Panc1 (cell line): Measurements from ENCODE around the gene TMEM266. TPM values are rescaled to one million over a fixed set of nuclear protein-coding genes. Genes with fewer than 3 reads are reported as not detected.
A peak's percentile ranks its signal among the peaks of the same experiment; 100 is the strongest.

ENCODE experiments used
- ATAC-seq: fragments of 200-7000 bp; cut with Tn5 transposase; 2 replicates; pipeline ENCODE4 v1.9.1; 2020; ENCODE audit warnings: mild to moderate bottlenecking, moderate library complexity
- BruUV-seq: library from RNA; stranded (reverse); fragments of 400-500 nt; replicated peaks from 2 replicates; lab custom pipeline; 2021; lab: Mats Ljungman, UMichigan
- CTCF ChIA-PET: fragments of 300-600 bp; sonication (Branson Sonifier 250); formaldehyde crosslinking; loops from one replicate; lab custom pipeline; 2022; ENCODE audit warnings: antibody characterized with exemption; lab: Charles Lee
- POLR2A ChIA-PET: fragments of 300-600 bp; sonication (Branson Sonifier 250); formaldehyde crosslinking; loops from one replicate; lab custom pipeline; 2022; ENCODE audit warnings: antibody characterized with exemption; lab: Charles Lee
- DNase-seq: peaks from one replicate; pipeline ENCODE4 v3.0.0-alpha.2; 2010; ENCODE audit warnings: low read depth, low spot score
- H3K27ac ChIP-seq: 2 replicates; pipeline ENCODE4 v1.5.1; 2011; ENCODE audit warnings: mild to moderate bottlenecking, low read length, inconsistent platforms
- H3K27me3 ChIP-seq: fragments of 200-500 bp; sonication (Bioruptor generic); 2 replicates; pipeline ENCODE4 v1.6.0; 2014; ENCODE audit warnings: low read length, inconsistent platforms; ENCODE audit not compliant: control insufficient read depth, insufficient read depth
- H3K36me3 ChIP-seq: fragments of 200-500 bp; sonication (Bioruptor generic); 2 replicates; pipeline ENCODE4 v1.5.1; 2014; ENCODE audit warnings: inconsistent platforms, mild to moderate bottlenecking, low read length, moderate library complexity; ENCODE audit not compliant: control insufficient read depth, insufficient read depth
- H3K4me1 ChIP-seq: 2 replicates; pipeline ENCODE4 v1.5.1; 2011; ENCODE audit warnings: inconsistent platforms, mild to moderate bottlenecking, low read length, moderate library complexity; ENCODE audit not compliant: control insufficient read depth, insufficient read depth
- H3K4me3 ChIP-seq, 2 experiments: 2 replicates each; pipeline ENCODE4 v1.5.1; 2011 to 2012; ENCODE audit warnings: low read depth in 2 of 2, low read length in 2 of 2, mild to moderate bottlenecking in 2 of 2, inconsistent platforms in 1 of 2, moderate library complexity in 1 of 2
- H3K9me3 ChIP-seq: fragments of 200-500 bp; sonication (Bioruptor generic); 2 replicates; pipeline ENCODE4 v1.5.1; 2014; ENCODE audit warnings: low read depth, mild to moderate bottlenecking, inconsistent platforms, low read length, moderate library complexity; ENCODE audit not compliant: control insufficient read depth, insufficient read depth
- POLR2AphosphoS5 ChIP-seq: IDR thresholded peaks from 2 replicates; pipeline ENCODE4 v1.6.1; 2012; ENCODE audit warnings: mild to moderate bottlenecking, low read depth, low read length, moderate library complexity
- SIN3A ChIP-seq: IDR thresholded peaks from 2 replicates; pipeline ENCODE4 v1.6.1; 2012; ENCODE audit warnings: low read depth, mild to moderate bottlenecking, low read length, moderate library complexity, borderline replicate concordance; ENCODE audit not compliant: insufficient read depth
- TCF7L2 ChIP-seq: IDR thresholded peaks from 2 replicates; pipeline ENCODE4 v1.6.1; 2011; ENCODE audit warnings: mild to moderate bottlenecking, low read depth, low read length, inconsistent platforms
- in situ Hi-C: cut with HindIII; loops from 2 replicates; pipeline ENCODE4 v1.10.0; 2016; ENCODE audit warnings: low sequenced_read_pairs, low pct_unique_long_range_greater_than_20kb
- intact Hi-C: fragments of 100-400 bp; cut with micrococcal nuclease; formaldehyde crosslinking; loops from one replicate; pipeline ENCODE4 v1.10.0; 2022; ENCODE audit not compliant: unreplicated experiment
- total RNA-seq: library from RNA; stranded (reverse); gene quantifications from one replicate; pipeline ENCODE4 v1.2.1, GENCODE V29; 2021; ENCODE audit not compliant: unreplicated experiment
- TF ChIP-seq, protein P1 (sequence below): fragments of 450-650 bp; IDR thresholded peaks from 2 replicates; pipeline ENCODE4 v1.5.1; 2017; ENCODE audit warnings: mild to moderate bottlenecking
- TF ChIP-seq, protein P2 (sequence below), 2 experiments: IDR thresholded peaks; 2 replicates each; pipeline ENCODE4 v1.6.1; 2011 to 2012; ENCODE audit warnings: low read depth in 2 of 2, control low read depth in 1 of 2, low read length in 1 of 2, mild to moderate bottlenecking in 1 of 2, moderate library complexity in 1 of 2; ENCODE audit not compliant: insufficient read depth in 1 of 2

The TMEM266 gene
- total RNA-seq, 1 experiment from 2014 or later = 0.21 TPM

DNA sequence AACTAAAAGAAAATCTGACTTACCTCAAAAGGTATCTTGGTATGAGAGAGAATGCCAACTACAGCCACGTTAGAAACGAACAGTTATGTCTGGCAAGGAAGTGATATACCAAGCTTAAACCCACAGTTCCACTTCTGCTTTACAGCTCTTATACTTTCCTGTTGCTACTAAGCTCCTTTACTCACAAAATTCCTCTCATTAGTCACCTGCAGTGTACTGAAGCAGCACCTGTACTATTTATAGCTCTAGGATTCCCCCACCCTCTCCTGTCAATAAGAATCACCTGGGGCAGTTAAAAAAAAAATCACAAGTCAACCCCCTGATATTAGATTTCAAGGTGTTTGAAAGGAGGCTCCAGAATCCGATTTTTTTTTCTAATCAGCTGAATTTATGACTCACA, 2.9 kb upstream of the TMEM266 start:
- H3K27me3 ChIP-seq = peaks cover 32% of the 10 kb centered on the region
- peaks cover 15% of the 10 kb centered on the region for H3K4me1 ChIP-seq
- in situ Hi-C loops = no loop called here
- H3K9me3 ChIP-seq = no peaks in the 10 kb centered on the region
- H3K27ac ChIP-seq = no peak overlapping the region
- H3K4me3 ChIP-seq = peak overlapping the region in 1 of 2 experiments; percentile 9; a peak in 2 of 4 replicates
- TF ChIP-seq SIN3A (no peak), TCF7L2 (no peak), POLR2AphosphoS5 (no peak)
- TF ChIP-seq, protein P1, sequence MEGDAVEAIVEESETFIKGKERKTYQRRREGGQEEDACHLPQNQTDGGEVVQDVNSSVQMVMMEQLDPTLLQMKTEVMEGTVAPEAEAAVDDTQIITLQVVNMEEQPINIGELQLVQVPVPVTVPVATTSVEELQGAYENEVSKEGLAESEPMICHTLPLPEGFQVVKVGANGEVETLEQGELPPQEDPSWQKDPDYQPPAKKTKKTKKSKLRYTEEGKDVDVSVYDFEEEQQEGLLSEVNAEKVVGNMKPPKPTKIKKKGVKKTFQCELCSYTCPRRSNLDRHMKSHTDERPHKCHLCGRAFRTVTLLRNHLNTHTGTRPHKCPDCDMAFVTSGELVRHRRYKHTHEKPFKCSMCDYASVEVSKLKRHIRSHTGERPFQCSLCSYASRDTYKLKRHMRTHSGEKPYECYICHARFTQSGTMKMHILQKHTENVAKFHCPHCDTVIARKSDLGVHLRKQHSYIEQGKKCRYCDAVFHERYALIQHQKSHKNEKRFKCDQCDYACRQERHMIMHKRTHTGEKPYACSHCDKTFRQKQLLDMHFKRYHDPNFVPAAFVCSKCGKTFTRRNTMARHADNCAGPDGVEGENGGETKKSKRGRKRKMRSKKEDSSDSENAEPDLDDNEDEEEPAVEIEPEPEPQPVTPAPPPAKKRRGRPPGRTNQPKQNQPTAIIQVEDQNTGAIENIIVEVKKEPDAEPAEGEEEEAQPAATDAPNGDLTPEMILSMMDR = no peak
- TF ChIP-seq, protein P2, sequence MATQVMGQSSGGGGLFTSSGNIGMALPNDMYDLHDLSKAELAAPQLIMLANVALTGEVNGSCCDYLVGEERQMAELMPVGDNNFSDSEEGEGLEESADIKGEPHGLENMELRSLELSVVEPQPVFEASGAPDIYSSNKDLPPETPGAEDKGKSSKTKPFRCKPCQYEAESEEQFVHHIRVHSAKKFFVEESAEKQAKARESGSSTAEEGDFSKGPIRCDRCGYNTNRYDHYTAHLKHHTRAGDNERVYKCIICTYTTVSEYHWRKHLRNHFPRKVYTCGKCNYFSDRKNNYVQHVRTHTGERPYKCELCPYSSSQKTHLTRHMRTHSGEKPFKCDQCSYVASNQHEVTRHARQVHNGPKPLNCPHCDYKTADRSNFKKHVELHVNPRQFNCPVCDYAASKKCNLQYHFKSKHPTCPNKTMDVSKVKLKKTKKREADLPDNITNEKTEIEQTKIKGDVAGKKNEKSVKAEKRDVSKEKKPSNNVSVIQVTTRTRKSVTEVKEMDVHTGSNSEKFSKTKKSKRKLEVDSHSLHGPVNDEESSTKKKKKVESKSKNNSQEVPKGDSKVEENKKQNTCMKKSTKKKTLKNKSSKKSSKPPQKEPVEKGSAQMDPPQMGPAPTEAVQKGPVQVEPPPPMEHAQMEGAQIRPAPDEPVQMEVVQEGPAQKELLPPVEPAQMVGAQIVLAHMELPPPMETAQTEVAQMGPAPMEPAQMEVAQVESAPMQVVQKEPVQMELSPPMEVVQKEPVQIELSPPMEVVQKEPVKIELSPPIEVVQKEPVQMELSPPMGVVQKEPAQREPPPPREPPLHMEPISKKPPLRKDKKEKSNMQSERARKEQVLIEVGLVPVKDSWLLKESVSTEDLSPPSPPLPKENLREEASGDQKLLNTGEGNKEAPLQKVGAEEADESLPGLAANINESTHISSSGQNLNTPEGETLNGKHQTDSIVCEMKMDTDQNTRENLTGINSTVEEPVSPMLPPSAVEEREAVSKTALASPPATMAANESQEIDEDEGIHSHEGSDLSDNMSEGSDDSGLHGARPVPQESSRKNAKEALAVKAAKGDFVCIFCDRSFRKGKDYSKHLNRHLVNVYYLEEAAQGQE (IDR thresholded peaks at IDR 0.05; ENCODE audit: insufficient read depth in 1 of 2, low read depth in 2 of 2, low read length in 1 of 2) = no peak
- ATAC-seq (no peak), DNase-seq (no peak)
- H3K36me3 ChIP-seq = no peaks in the 10 kb centered on the region
- POLR2A ChIA-PET = no interaction called here
- BruUV-seq = no TSS peak
- intact Hi-C loops = no loop called here
- CTCF ChIA-PET = interaction anchor here (0.7 to 2.2 kb wide), 3 partner anchors 70 to 96 kb away, joined by 3 to 26 read pairs (median 3); no protein-coding TSS in a partner anchor

DNA sequence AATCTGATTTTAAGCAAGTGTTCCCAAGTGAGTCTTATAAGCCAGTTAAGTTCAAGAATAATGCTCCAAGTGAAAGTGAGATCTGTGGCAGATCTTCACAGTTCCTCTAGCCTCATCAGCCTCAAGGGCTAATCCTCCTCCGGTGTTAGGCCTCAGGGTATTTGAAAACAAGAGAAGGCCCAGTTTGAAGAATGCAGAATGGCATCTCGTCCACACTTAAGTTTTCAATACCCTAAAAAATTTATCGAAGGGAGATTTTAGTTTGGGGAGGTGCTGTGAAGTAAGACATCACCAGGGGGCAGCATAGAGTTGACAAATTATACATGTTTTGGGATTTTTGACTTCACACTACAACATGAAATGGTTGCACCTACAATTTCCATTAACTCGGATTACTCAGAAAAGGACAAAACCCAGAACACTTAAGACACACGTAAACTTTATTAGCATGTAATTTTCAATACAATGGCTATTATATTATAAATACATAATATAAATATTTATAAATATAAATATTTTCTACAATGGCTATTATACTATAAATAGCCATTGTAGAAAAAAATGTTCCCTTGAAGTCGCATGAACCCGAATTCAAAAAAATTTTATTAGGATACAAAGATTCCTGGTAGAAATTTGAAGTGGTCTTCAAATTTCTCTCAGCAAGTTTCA, 2.3 kb upstream of the TMEM266 start:
- ChIA-PET POLR2A (no interaction called here), CTCF (interaction anchor here (0.7 to 3.7 kb wide), 4 partner anchors 70 to 95 kb away, joined by 3 to 48 read pairs (median 14); no protein-coding TSS in a partner anchor)
- H3K27ac ChIP-seq = no peak overlapping the region
- peaks cover 37% of the 10 kb centered on the region for H3K27me3 ChIP-seq
- peaks cover 15% of the 10 kb centered on the region for H3K4me1 ChIP-seq
- DNase-seq = no peak
- BruUV-seq = no TSS peak
- H3K36me3 ChIP-seq = no peaks in the 10 kb centered on the region
- in situ Hi-C loops = no loop called here
- H3K4me3 ChIP-seq = peak overlapping the region; percentile 9 to 31; a peak in 2 of 4 replicates
- intact Hi-C loops = no loop called here
- no peak for ATAC-seq
- no peaks in the 10 kb centered on the region for H3K9me3 ChIP-seq
- TF ChIP-seq TCF7L2 = no peak
- TF ChIP-seq, protein P1 = peak; percentile 82
- TF ChIP-seq, protein P2 (IDR thresholded peaks at IDR 0.05; ENCODE audit: insufficient read depth in 1 of 2, low read depth in 2 of 2, low read length in 1 of 2) = no peak
